SK-N-SH (cell line): ENCODE measurements around the gene SH3GLB1. TPM values are rescaled to one million over a fixed set of nuclear protein-coding genes. Genes with fewer than 3 reads are reported as not detected.

Experiments
- CTCF ChIA-PET: fragments of 300-600, 350-600 bp; formaldehyde crosslinking; extraction: SDS; loops from one replicate; lab custom pipeline; 2021; lab: Yijun Ruan, JAX
- POLR2A ChIA-PET: fragments of 350-600 bp; sonication (Branson Sonifier 250); formaldehyde crosslinking; extraction: SDS; loops from one replicate; lab custom pipeline; 2020; ENCODE audit warnings: antibody characterized with exemption, inconsistent platforms; lab: Yijun Ruan, JAX
- DNase-seq: peaks from one replicate; pipeline ENCODE4 v3.0.0; 2012
- H2AFZ ChIP-seq: fragments of 200-600 bp; sonication (generic); 2 replicates; pipeline ENCODE4 v1.8.1; 2016; ENCODE audit warnings: antibody characterized with exemption, mild to moderate bottlenecking, low read depth
- H3F3A ChIP-seq: fragments of 200-600 bp; sonication (generic); replicated peaks from 2 replicates; pipeline ENCODE3; 2016; ENCODE audit warnings: antibody characterized with exemption, mild to moderate bottlenecking; ENCODE audit not compliant: insufficient read depth
- H3K27ac ChIP-seq, 2 experiments: fragments of 200-500 bp in 1 of 2; fragments of 200-600 bp in 1 of 2; sonication (Bioruptor generic) in 1 of 2; sonication (generic), shearing (Covaris generic) in 1 of 2; 2 replicates each; pipeline versions ENCODE4 v1.5.1 to v1.6.1; 2014 to 2016; ENCODE audit warnings: low read depth in 2 of 2, inconsistent platforms in 1 of 2, low read length in 1 of 2, mild to moderate bottlenecking in 1 of 2, mixed read lengths in 1 of 2
- H3K27me3 ChIP-seq: fragments of 200-600 bp; sonication (generic), shearing (Covaris generic); 2 replicates; pipeline ENCODE4 v1.6.1; 2016; ENCODE audit warnings: mixed run types; ENCODE audit not compliant: insufficient read depth
- H3K36me3 ChIP-seq, 2 experiments: fragments of 200-500 bp in 1 of 2; fragments of 200-600 bp in 1 of 2; sonication (Bioruptor generic) in 1 of 2; sonication (generic) in 1 of 2; replicated peaks in 1 of 2; 2 replicates each; pipeline versions ENCODE3 to v1.5.1; 2014 to 2016; ENCODE audit warnings: low read length in 1 of 2, mild to moderate bottlenecking in 1 of 2; ENCODE audit not compliant: insufficient read depth in 2 of 2, control insufficient read depth in 1 of 2
- H3K4me1 ChIP-seq, 2 experiments: fragments of 200-500 bp in 1 of 2; fragments of 200-600 bp in 1 of 2; sonication (Bioruptor generic) in 1 of 2; sonication (generic), shearing (Covaris generic) in 1 of 2; 2 replicates each; pipeline versions ENCODE4 v1.5.1 to v1.6.1; 2014 to 2016; ENCODE audit warnings: low read depth in 1 of 2, low read length in 1 of 2, mixed run types in 1 of 2; ENCODE audit not compliant: insufficient read depth in 2 of 2, control insufficient read depth in 1 of 2
- H3K4me2 ChIP-seq: fragments of 200-600 bp; sonication (generic), shearing (Covaris generic); 2 replicates; pipeline ENCODE4 v1.6.1; 2017; ENCODE audit warnings: mixed run types
- H3K4me3 ChIP-seq, 2 experiments: fragments of 200-500 bp in 1 of 2; fragments of 200-600 bp in 1 of 2; sonication (Bioruptor generic) in 1 of 2; sonication (generic), shearing (Covaris generic) in 1 of 2; 2 replicates each; pipeline versions ENCODE4 v1.5.1 to v1.8.1; 2014 to 2016; ENCODE audit warnings: low read depth in 2 of 2, inconsistent platforms in 1 of 2, low read length in 1 of 2, mild to moderate bottlenecking in 1 of 2, mixed read lengths in 1 of 2, moderate library complexity in 1 of 2
- H3K79me2 ChIP-seq: fragments of 200-600 bp; sonication (generic); 2 replicates; pipeline ENCODE4 v1.8.1; 2017; ENCODE audit warnings: mild to moderate bottlenecking; ENCODE audit not compliant: insufficient read depth
- H3K9ac ChIP-seq: fragments of 200-600 bp; sonication (generic); 2 replicates; pipeline ENCODE4 v1.6.1; 2017; ENCODE audit warnings: mixed run types
- H3K9me2 ChIP-seq: fragments of 200-600 bp; sonication (generic); 2 replicates; pipeline ENCODE4 v1.6.1; 2017; ENCODE audit warnings: mixed run types
- H3K9me3 ChIP-seq: fragments of 200-600 bp; sonication (generic); 2 replicates; pipeline ENCODE4 v1.6.1; 2017; ENCODE audit warnings: mixed run types, mild to moderate bottlenecking, moderate library complexity
- H4K20me1 ChIP-seq: fragments of 200-600 bp; sonication (generic); 2 replicates; pipeline ENCODE4 v1.6.1; 2017; ENCODE audit warnings: mild to moderate bottlenecking, mixed run types; ENCODE audit not compliant: insufficient read depth
- EP300 ChIP-seq, 2 experiments: IDR thresholded peaks; 2 replicates each; pipeline versions ENCODE4 v1.4.0 to v1.6.1; 2012; ENCODE audit warnings: borderline replicate concordance in 1 of 2, low read depth in 1 of 2, low read length in 1 of 2
- EZH2phosphoT487 ChIP-seq: fragments of 200-600 bp; sonication (generic); IDR thresholded peaks from 2 replicates; pipeline ENCODE4 v1.6.1; 2017; ENCODE audit warnings: low read depth, mixed run types, mild to moderate bottlenecking, antibody characterized with exemption, moderate library complexity, borderline replicate concordance
- FOSL2 ChIP-seq: IDR thresholded peaks from 2 replicates; pipeline ENCODE4 v1.4.0; 2012; ENCODE audit warnings: low read depth, mild to moderate bottlenecking, moderate library complexity, borderline replicate concordance
- FOXJ3 ChIP-seq: sonication (generic); formaldehyde crosslinking; IDR thresholded peaks from 2 replicates; pipeline ENCODE4 v1.5.1; 2020; ENCODE audit warnings: mild to moderate bottlenecking, missing genetic modification reagents
- FOXM1 ChIP-seq: IDR thresholded peaks from 2 replicates; pipeline ENCODE4 v1.4.0; 2012; ENCODE audit warnings: low read depth, mild to moderate bottlenecking
- GABPA ChIP-seq: IDR thresholded peaks from 2 replicates; pipeline ENCODE4 v1.4.0; 2012; ENCODE audit warnings: low read depth, mild to moderate bottlenecking
- GATA2 ChIP-seq: sonication (generic); formaldehyde crosslinking; IDR thresholded peaks from 2 replicates; pipeline ENCODE4 v1.5.0; 2020; ENCODE audit warnings: mild to moderate bottlenecking, missing genetic modification reagents
- JUND ChIP-seq: IDR thresholded peaks from 2 replicates; pipeline ENCODE4 v1.4.0; 2012
- NFIC ChIP-seq: IDR thresholded peaks from 2 replicates; pipeline ENCODE4 v1.4.0; 2012; ENCODE audit warnings: borderline replicate concordance
- NRF1 ChIP-seq: IDR thresholded peaks from 2 replicates; pipeline ENCODE4 v1.6.1; 2012; ENCODE audit warnings: low read depth, mild to moderate bottlenecking, low read length
- RCOR1 ChIP-seq: fragments of 150-350 bp; IDR thresholded peaks from 2 replicates; pipeline ENCODE4 v1.6.1; 2017; ENCODE audit warnings: antibody characterized with exemption, low read length
- RFX5 ChIP-seq: IDR thresholded peaks from 2 replicates; pipeline ENCODE4 v1.6.1; 2012; ENCODE audit warnings: mild to moderate bottlenecking, improper control_type of control experiment, low read length
- RXRA ChIP-seq: IDR thresholded peaks from 2 replicates; pipeline ENCODE4 v1.4.0; 2012; ENCODE audit warnings: low read depth, mild to moderate bottlenecking, borderline replicate concordance
- SIN3A ChIP-seq: IDR thresholded peaks from 2 replicates; pipeline ENCODE4 v1.6.1; 2012; ENCODE audit warnings: low read depth, mild to moderate bottlenecking, low read length, moderate library complexity, borderline replicate concordance
- SMC3 ChIP-seq: IDR thresholded peaks from 2 replicates; pipeline ENCODE4 v1.6.1; 2012; ENCODE audit warnings: low read depth, low read length, improper control_type of control experiment
- TEAD4 ChIP-seq: IDR thresholded peaks from 2 replicates; pipeline ENCODE4 v1.4.0; 2012; ENCODE audit warnings: mild to moderate bottlenecking, borderline replicate concordance; ENCODE audit not compliant: insufficient read depth
- YY1 ChIP-seq: IDR thresholded peaks from 2 replicates; pipeline ENCODE4 v1.4.0; 2012; ENCODE audit warnings: low read depth, mild to moderate bottlenecking
- WGBS: methylation state at CpG from one replicate; pipeline ENCODE4 v1.1.6; 2017; ENCODE audit warnings: low lambda C conversion rate; 5-methylcytosine and 5-hydroxymethylcytosine counted together
- polyA plus RNA-seq, 3 experiments: library from polyadenylated mRNA; depleted of rRNA; stranded (reverse); fragments of >200 nt; gene quantifications; 2 replicates each; pipeline ENCODE4 v1.2.3, GENCODE V29; 2012
- TF ChIP-seq, protein P1 (sequence below): fragments of 200-600 bp; sonication (generic); IDR thresholded peaks from 2 replicates; pipeline ENCODE4 v1.6.1; 2017; ENCODE audit warnings: antibody characterized with exemption, mild to moderate bottlenecking, moderate library complexity
- TF ChIP-seq, protein P2 (sequence below): IDR thresholded peaks from 2 replicates; pipeline ENCODE4 v1.4.0; 2012; ENCODE audit warnings: low read depth, borderline replicate concordance
- TF ChIP-seq, protein P3 (sequence below): fragments of 150-350 bp; IDR thresholded peaks from 2 replicates; pipeline ENCODE4 v1.6.1; 2017; ENCODE audit warnings: antibody characterized with exemption, low read length, low read depth, borderline replicate concordance
- TF ChIP-seq, protein P4 (sequence below): IDR thresholded peaks from 2 replicates; pipeline ENCODE4 v1.6.1; 2012; ENCODE audit warnings: mild to moderate bottlenecking, low read depth, low read length, moderate library complexity

The SH3GLB1 gene
- polyA plus RNA-seq, 1 of the 3 experiments (the other 2 are of a cell fraction) = 13.2 TPM

DNA sequence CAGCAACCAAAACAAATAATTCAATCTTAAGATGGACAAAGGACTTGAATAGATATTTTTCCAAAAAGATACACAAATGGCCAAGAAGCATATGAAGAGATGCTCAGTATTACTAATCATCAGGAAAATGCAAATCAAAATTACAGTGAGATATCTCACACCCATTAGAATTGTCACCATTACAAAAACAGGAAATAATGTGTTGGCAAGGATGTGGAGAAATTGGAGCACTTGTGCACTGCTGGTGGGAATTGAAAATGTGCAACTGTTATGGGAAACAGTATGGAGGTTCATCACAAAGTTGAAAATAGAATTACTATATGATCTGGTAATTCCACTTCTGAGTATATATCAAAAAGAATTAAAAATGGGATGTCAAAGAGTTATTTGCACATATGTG, 83.2 kb downstream of the SH3GLB1 start (continued):
- TF ChIP-seq, protein P1, sequence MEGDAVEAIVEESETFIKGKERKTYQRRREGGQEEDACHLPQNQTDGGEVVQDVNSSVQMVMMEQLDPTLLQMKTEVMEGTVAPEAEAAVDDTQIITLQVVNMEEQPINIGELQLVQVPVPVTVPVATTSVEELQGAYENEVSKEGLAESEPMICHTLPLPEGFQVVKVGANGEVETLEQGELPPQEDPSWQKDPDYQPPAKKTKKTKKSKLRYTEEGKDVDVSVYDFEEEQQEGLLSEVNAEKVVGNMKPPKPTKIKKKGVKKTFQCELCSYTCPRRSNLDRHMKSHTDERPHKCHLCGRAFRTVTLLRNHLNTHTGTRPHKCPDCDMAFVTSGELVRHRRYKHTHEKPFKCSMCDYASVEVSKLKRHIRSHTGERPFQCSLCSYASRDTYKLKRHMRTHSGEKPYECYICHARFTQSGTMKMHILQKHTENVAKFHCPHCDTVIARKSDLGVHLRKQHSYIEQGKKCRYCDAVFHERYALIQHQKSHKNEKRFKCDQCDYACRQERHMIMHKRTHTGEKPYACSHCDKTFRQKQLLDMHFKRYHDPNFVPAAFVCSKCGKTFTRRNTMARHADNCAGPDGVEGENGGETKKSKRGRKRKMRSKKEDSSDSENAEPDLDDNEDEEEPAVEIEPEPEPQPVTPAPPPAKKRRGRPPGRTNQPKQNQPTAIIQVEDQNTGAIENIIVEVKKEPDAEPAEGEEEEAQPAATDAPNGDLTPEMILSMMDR = no peak
- no peak for TF ChIP-seq FOXJ3

DNA sequence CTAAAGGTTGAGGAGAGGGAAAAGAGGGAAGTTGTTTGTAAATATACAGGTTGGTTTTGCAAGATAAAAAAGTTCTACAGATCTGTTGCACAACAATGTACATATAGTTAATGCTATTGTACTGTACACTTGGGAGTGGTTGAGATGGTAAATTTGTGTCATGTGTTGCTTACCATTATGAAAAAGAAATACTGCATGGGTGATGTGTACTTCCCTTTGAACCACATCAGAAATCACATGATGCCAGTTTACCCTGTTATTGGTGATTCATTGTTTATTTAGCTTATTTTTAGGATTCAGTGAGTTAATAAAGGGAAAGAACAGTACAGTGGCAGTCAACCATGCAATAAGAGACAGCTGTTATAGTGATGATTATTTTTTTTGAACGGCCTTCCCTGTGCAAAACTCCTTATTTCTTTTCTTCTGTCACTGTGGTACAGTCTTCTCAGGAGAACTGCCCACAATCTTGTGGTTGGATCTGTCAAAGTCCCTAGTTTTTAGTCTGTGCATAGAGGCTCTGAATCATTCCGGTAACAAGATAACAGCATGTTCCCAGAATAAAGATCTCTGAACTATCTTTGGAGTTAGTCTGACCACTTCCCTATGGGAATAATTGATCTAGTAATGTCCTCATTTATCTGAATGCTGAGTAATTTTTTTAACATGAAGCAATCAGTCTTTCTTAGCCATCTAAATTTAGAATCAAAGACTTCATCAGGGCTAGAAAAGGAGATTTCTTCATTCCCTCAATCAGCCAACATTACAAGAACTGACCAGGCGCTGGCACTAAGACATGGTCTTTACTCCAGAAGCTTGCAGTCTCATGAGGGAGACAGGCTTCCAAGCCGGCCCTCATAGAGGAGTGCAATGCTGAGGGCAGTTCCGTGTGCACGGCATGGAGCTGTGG, 84.2 kb downstream of the SH3GLB1 start:
- H3K9ac ChIP-seq = peak overlapping the region; percentile 31; the same call in 1 of the 2 replicates
- peak; percentile 94 for TF ChIP-seq FOXM1
- TF ChIP-seq TEAD4 = peak; percentile 78; the same call in 1 of the 2 replicates
- peak; percentile 74 for TF ChIP-seq FOSL2
- no peak for TF ChIP-seq GATA2
- TF ChIP-seq RXRA = peak; percentile 61; the same call in 1 of the 2 replicates
- no peak for TF ChIP-seq RCOR1
- TF ChIP-seq SIN3A = peak; percentile 61; the same call in 1 of the 2 replicates
- peak; percentile 67 for TF ChIP-seq JUND
- no peak for TF ChIP-seq NRF1
- TF ChIP-seq, protein P2, sequence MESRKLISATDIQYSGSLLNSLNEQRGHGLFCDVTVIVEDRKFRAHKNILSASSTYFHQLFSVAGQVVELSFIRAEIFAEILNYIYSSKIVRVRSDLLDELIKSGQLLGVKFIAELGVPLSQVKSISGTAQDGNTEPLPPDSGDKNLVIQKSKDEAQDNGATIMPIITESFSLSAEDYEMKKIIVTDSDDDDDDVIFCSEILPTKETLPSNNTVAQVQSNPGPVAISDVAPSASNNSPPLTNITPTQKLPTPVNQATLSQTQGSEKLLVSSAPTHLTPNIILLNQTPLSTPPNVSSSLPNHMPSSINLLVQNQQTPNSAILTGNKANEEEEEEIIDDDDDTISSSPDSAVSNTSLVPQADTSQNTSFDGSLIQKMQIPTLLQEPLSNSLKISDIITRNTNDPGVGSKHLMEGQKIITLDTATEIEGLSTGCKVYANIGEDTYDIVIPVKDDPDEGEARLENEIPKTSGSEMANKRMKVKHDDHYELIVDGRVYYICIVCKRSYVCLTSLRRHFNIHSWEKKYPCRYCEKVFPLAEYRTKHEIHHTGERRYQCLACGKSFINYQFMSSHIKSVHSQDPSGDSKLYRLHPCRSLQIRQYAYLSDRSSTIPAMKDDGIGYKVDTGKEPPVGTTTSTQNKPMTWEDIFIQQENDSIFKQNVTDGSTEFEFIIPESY = no peak
- TF ChIP-seq, protein P3, sequence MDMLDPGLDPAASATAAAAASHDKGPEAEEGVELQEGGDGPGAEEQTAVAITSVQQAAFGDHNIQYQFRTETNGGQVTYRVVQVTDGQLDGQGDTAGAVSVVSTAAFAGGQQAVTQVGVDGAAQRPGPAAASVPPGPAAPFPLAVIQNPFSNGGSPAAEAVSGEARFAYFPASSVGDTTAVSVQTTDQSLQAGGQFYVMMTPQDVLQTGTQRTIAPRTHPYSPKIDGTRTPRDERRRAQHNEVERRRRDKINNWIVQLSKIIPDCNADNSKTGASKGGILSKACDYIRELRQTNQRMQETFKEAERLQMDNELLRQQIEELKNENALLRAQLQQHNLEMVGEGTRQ = no peak
- TF ChIP-seq GABPA = no peak
- TF ChIP-seq NFIC = peak; percentile 65
- peak; percentile 72 to 88; a peak in 3 of 4 replicates for TF ChIP-seq EP300 (IDR thresholded peaks at IDR 0.05; ENCODE audit: borderline replicate concordance in 1 of 2, low read depth in 1 of 2, low read length in 1 of 2)
- TF ChIP-seq, protein P4, sequence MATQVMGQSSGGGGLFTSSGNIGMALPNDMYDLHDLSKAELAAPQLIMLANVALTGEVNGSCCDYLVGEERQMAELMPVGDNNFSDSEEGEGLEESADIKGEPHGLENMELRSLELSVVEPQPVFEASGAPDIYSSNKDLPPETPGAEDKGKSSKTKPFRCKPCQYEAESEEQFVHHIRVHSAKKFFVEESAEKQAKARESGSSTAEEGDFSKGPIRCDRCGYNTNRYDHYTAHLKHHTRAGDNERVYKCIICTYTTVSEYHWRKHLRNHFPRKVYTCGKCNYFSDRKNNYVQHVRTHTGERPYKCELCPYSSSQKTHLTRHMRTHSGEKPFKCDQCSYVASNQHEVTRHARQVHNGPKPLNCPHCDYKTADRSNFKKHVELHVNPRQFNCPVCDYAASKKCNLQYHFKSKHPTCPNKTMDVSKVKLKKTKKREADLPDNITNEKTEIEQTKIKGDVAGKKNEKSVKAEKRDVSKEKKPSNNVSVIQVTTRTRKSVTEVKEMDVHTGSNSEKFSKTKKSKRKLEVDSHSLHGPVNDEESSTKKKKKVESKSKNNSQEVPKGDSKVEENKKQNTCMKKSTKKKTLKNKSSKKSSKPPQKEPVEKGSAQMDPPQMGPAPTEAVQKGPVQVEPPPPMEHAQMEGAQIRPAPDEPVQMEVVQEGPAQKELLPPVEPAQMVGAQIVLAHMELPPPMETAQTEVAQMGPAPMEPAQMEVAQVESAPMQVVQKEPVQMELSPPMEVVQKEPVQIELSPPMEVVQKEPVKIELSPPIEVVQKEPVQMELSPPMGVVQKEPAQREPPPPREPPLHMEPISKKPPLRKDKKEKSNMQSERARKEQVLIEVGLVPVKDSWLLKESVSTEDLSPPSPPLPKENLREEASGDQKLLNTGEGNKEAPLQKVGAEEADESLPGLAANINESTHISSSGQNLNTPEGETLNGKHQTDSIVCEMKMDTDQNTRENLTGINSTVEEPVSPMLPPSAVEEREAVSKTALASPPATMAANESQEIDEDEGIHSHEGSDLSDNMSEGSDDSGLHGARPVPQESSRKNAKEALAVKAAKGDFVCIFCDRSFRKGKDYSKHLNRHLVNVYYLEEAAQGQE = no peak
- no peak for TF ChIP-seq SMC3
- no peak for TF ChIP-seq FOXJ3
- TF ChIP-seq RFX5 = no peak
- no peak for TF ChIP-seq EZH2phosphoT487
- no peak for TF ChIP-seq YY1

More for the DNA sequence above, 84.2 kb downstream of the SH3GLB1 start:
- H4K20me1 ChIP-seq = no peaks in the 10 kb centered on the region
- H3K4me2 ChIP-seq = peak overlapping the region; percentile 61
- no peak for DNase-seq
- H2AFZ ChIP-seq = 0 out of 2 replicates have a peak overlapping the region, but pooled peaks have one; percentile 1
- H3K27me3 ChIP-seq = no peaks in the 10 kb centered on the region
- H3K4me3 ChIP-seq = no peak overlapping the region; a peak in 1 of 4 replicates
- CTCF ChIA-PET = interaction anchor here (0.9 to 1.0 kb wide), 2 partner anchors 45 to 47 kb away, joined by 3 read pairs; no protein-coding TSS in a partner anchor
- 45% methylated on average over 6 of the region's 6 CpGs for WGBS
- POLR2A ChIA-PET = no interaction called here
- peak overlapping the region; percentile 59 to 92; a peak in 3 of 4 replicates for H3K27ac ChIP-seq
- H3F3A ChIP-seq = peaks cover 25% of the 10 kb centered on the region
- 0 out of 2 replicates have a peak, but pooled peaks cover 10% of the 10 kb centered on the region for H3K9me3 ChIP-seq
- H3K9me2 ChIP-seq = no peaks in the 10 kb centered on the region
- H3K36me3 ChIP-seq = no peaks in the 10 kb centered on the region
- peaks cover 12 to 16% of the 10 kb centered on the region in 2 experiments for H3K4me1 ChIP-seq
- H3K79me2 ChIP-seq = no peaks in the 10 kb centered on the region
